Hematopoietic multipotent progenitor cell treated with erythropoietin and hydrocortisone succinate and interleukin-3 and kit ligand, for 17 days (in vitro differentiated cells): ENCODE results near the gene CREB3L1.
A peak's percentile ranks its signal among the peaks of the same experiment; 100 is the strongest.

Source experiments
- DNase-seq: peaks from one replicate; pipeline ENCODE4 v3.0.0-alpha.2; 2015; ENCODE audit warnings: low spot score

The CREB3L1 gene

DNA sequence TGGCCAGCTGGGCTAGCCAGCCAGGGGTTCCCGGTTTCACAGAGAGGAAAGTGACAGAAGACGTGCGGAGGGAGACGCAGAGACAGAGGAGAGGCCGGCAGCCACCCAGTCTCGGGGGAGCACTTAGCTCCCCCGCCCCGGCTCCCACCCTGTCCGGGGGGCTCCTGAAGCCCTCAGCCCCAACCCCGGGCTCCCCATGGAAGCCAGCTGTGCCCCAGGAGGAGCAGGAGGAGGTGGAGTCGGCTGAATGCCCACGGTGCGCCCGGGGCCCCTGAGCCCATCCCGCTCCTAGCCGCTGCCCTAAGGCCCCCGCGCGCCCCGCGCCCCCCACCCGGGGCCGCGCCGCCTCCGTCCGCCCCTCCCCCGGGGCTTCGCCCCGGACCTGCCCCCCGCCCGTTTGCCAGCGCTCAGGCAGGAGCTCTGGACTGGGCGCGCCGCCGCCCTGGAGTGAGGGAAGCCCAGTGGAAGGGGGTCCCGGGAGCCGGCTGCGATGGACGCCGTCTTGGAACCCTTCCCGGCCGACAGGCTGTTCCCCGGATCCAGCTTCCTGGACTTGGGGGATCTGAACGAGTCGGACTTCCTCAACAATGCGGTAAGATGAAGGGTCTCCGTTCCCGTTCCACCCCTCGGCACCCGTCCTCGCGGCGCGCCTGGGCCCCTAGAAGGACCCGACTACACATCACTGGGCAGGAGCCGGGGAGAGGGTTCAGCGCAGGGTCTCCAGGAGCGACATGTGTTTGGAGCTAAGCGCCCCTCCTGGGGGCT lies at the start of gene CREB3L1:
TSS of gene CREB3L1 (plus strand) at position 41 of the 765 bp plus-strand sequence. CDS start at position 491, 450 bp downstream.
- no peak for DNase-seq

DNA sequence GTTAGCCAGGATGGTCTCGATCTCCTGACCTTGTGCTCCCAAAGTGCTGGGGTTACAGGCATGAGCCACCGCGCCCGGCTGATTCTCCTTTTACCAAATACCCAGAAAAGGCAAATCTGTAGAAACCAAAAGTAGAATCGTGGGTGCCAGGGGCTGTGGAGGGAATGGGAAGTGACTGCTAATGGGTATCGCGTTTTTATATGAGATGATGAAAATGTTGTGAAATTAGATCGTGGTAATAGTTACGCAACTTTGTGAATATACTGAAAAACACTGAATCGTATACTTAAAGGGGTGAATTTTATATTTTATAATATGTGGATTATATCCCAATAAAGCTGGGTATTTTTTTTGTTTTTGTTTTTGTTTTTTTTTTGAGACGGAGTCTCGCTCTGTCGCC lies 48.2 kb upstream of the CREB3L1 start:
- no peak for DNase-seq

DNA sequence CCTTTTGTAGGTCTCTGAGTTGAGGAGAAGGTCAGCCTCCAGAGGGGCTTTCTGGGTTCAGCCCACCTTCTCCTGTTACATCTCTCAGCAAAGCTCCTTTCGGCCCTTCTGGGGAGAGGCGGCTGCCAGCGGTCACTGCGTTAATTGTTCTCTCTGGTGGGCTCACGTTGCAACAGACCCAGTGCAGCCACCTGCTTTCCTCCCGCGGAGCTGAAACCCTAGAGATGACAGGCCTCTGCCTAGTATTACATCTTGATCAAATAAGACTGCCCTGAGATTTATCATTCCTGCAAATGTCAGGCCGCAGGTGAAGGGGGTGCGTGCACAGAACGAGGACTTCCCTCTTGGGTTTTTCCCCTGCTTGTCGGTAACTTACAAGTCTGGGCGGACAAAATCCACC lies 43.2 kb upstream of the CREB3L1 start:
- DNase-seq, result no peak

- DNase-seq, result no peak
Measured at GRCh38 chr11:46235777-46236688, 41.4 kb upstream of the CREB3L1 start.

- DNase-seq, result no peak
Measured at GRCh38 chr11:46236918-46237247, 40.6 kb upstream of the CREB3L1 start.

GRCh38 chr11:46237248-46238077 lies 40.0 kb upstream of the CREB3L1 start:
- peak; percentile 69 for DNase-seq

DNA sequence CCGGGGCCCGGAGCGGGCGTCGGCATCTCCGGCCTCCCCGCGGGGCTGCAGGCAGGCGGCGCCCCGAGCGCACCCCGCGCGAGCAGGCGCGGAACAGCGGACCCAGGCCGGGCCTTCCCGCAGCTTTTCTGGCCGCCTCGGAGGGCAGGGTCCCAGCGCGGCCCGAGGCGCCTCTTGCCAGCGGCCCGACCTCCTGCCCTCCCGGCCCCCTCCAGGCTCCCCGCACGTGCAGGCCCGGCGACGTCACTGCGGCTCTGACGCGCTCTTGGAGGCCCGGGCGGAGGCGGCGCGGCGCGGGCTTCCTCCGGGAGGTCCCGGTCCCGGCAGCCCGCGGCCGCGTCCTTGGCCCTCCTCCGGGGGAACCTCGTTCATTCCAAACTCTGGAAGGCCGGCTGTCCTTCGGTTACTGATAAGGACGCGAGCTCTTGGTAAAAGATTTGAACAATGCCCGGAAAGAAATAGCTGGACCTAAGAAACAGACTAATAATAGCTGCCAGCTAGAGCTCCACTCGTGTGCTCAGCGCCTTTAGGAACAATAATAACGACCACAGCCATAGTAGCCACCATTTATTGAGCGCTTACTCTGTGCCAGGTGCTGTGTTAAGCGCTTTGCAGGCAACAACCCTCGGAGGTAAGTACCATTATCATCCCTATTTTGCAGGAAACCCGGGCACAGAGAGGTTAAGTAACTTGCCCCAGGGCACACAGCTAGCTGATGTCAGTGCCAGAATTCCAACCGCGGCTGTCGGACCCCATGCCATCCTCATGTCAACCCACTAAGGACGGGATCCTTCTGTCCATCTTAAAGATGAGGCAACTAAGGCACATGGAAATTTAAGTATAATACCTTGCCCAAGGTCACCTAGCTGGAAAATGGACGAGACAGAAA lies 39.1 kb upstream of the CREB3L1 start:
- peak; percentile 60 for DNase-seq

GRCh38 chr11:46238967-46239800 lies 38.3 kb upstream of the CREB3L1 start:
- peak; percentile 90 for DNase-seq

DNA sequence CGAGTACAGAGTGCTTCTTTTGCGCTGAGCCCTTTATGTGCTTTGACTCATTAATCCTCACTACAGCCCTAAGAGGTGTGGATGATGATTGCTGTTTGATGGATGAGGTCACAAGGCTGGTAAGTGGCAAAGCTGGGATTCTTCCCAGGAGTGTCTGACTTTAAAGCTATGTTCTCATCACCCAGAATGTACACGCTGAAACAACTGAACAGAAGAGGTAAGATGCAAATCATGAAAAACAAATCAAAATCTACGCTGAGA lies 37.7 kb upstream of the CREB3L1 start:
- DNase-seq, result no peak

DNA sequence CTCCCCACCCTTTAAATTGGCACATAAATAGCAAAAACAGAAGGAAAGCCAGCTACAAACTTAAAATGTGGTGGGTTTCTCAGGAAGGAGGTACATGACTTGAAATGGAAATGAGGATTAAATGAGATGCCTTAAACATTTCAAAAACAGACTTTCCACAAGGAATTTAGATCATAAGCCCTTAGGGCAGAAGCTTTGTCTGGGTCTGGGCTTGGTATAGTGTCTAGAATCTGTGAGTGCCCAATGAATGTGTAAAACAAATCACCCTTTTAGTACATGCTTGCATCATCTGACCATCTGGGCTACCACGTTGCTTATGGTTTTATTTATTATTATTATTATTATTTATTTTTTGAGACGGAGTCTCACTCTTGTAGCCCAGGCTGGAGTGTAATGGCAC lies 37.1 kb upstream of the CREB3L1 start:
- peak; percentile 18 for DNase-seq

DNA sequence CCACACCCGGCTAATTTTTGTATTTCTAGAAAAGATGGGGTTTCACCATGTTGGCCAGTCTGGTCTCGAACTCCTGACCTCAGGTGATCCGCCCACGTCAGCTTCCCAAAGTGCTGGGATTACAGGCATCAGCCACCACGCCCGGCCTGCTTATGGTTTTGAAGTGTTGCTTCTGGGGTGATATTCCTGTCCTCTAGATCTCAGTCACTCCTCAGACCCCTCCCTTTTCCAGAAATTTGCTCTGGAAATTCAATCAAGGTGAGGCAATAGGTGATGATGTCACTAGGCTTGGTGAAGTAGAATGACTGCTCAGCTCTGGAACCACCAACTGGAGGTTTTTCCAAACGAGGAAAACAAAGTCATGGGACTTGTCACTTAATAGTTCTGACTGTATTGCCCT lies 36.6 kb upstream of the CREB3L1 start:
- no peak for DNase-seq

DNA sequence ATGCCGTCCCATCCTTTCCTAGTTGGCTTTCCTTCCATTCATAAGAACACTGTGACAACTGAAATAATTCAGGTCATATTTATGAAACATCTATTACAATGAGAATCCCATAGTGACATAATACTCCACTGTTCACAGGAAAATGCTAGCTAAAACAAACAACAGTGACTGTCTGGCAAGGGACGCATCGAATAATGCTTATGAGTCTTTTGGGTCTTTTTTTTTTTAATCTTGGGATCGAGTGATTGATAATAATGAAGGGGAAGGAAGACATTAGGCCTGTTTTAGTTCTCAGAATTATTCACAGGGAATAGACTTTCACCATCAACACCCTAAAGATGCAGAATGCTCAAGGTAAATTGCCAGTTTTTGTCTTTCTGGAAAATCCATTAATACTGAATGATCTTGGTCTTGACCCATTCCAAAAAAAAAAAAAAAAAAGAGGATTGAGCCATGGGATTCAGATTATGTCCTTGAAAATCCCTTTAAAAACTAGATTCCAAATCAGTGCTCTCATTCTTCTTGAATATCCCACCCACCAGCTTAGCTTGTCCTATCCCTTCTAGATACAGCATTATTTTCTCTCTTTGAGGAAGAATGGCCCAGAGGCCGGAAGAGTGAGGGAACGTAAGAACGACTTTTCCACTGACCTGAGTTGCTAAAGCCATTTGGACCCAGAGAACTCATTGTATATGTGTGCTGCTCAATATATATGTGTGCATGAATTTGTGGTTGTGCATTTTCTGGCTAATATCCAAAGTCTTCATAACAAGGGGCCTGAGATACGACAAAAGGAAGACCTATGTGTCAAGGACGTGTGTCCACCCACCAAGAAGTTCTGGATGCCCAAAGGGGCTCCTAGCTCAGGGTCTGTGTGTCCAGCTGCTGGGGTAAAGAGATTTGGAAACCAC lies 35.2 kb upstream of the CREB3L1 start:
- DNase-seq, result no peak

GRCh38 chr11:46242952-46243795 lies 34.3 kb upstream of the CREB3L1 start:
- DNase-seq, result peak; percentile 98

GRCh38 chr11:46243796-46244109 lies 33.7 kb upstream of the CREB3L1 start:
- no peak for DNase-seq

GRCh38 chr11:46246521-46246920 lies 30.9 kb upstream of the CREB3L1 start:
- no peak for DNase-seq

DNA sequence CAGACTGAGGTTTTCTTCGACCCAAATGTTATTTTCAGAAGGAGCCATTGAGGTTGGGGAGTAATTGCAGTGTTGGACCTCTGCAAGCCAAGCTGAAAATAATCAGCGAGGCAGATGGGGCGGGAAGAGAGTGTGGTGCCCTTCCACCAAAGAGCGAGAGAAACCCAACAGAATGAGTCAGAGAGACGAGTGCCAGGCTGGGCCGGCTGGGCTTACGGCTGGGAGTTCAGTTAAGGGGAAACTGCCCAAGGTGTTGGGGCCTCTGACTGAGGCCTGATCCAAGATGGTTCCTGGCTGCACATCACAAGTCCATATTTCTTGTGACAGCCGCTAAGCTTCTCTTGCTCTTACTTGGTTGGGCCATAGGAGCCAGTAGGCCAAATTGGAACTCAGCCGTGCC lies 30.4 kb upstream of the CREB3L1 start:
- no peak for DNase-seq

DNA sequence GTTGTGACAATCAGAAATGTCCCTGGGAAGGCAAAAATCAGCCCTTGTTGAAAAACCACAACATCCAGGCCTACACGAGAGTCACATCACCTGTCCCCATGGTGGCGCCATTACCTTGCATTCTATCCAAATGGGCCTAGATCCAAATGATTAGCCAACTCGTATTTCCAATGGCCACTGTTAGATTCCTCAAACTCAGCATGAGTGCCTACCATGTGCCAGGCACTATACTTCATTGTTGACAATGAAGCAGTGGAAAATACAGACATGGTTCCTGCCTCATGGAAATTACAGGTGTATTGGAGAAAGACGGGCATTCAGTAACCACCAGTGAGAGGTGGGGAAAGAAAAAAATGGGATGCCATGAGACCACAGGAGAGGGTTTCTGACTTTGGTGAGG lies 29.8 kb upstream of the CREB3L1 start:
- peak; percentile 78 for DNase-seq

DNA sequence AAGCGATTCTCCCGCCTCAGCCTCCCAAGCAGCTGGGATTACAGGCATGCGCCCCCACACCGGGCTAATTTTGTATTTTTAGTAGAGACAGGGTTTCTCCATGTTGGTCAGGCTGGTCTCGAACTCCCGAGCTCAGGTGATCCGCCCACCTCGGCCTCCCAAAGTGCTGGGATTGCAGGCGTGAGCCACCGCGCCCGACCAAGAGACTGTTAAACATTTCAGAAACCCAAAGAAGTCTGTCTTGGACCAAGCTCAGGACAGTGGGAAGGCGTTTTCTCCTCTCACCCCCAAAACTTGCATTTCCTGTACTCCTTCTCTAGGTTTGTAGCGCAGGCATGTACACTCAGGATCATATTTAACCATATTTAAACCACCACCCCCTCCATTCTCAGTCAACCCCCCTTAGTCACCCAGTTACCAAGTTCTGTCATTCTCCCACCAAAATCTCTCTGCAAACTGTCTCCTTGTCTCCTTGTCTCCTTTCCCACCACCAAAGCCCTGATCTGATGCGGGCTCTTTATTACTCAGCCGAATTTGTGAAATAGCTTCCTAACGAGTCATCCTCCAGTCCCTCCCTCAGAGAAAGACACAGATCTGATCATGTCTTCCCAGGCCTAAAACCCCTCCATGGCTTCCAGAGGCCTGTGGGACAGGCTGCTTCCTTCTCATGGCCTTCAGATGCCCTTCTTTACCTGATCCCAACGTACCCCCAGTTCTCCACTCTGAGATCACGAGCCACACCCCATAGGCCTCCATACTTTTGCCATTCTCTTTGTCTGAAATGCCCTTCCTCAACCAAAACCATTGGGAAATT lies 29.0 kb upstream of the CREB3L1 start:
- peak; percentile 36 for DNase-seq
